SIG-M5 treated with dmso at 0.1 percent for 504 hours (cell line): ENCODE measurements around the gene HNF1B.
A peak's percentile ranks its signal among the peaks of the same experiment; 100 is the strongest.
"Not testable (repeated sequence)": the region's sequence is repeated elsewhere in the genome, so short reads cannot be mapped to it uniquely, and the experiment has no call there.

Experiments
- DNase-seq: peaks from one replicate; lab custom pipeline; 2025; ENCODE audit not compliant: unreplicated experiment; lab: John Stamatoyannopoulos, UW

Gene HNF1B, protein sequence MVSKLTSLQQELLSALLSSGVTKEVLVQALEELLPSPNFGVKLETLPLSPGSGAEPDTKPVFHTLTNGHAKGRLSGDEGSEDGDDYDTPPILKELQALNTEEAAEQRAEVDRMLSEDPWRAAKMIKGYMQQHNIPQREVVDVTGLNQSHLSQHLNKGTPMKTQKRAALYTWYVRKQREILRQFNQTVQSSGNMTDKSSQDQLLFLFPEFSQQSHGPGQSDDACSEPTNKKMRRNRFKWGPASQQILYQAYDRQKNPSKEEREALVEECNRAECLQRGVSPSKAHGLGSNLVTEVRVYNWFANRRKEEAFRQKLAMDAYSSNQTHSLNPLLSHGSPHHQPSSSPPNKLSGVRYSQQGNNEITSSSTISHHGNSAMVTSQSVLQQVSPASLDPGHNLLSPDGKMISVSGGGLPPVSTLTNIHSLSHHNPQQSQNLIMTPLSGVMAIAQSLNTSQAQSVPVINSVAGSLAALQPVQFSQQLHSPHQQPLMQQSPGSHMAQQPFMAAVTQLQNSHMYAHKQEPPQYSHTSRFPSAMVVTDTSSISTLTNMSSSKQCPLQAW

DNA sequence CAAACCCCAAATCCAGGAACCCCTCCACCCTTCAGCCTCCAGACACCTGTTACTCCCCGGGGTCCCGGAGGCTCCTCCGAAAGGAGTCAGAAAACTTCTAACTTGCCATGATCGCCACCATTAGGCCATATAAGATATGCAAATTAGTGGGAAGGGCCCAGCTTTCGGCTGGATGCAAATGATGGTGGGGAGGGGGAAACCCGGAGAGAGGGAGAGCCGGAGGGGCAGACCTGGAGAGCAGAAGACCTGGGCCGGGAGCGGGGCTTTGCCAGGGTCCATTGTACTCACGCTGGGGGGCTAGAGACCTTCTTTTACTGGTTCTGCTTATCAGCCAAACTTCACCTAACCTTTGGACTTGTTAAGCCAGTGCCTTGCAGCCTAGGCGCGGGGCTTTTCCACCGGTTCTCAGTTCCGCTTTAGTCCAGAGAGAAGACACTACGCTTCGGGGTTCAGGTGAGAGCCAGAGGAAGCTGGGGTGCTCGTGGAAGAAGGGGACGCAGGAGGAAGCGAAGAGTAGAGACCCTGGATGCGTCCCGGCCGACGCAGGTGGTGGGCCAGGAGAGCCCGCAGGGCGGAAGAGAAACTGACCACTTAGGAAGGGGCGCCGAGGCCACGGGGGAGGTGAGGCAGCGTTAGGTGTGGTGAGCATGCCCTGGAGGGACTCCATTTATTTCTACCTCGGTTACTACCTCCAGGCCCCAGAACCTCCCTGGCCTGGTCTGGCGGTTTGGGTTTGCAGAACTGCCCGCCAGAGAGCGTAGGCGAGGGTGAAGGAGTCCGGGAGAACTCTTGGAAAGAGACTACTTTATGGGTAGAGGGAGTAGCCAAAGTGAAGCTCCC, at the start of gene HNF1B:
Gene HNF1B, minus strand, starts transcription at position 99 of the 840 bp plus-strand sequence. CDS start 175 bp downstream, outside the sequence.
- peak; percentile 4 for DNase-seq

DNA sequence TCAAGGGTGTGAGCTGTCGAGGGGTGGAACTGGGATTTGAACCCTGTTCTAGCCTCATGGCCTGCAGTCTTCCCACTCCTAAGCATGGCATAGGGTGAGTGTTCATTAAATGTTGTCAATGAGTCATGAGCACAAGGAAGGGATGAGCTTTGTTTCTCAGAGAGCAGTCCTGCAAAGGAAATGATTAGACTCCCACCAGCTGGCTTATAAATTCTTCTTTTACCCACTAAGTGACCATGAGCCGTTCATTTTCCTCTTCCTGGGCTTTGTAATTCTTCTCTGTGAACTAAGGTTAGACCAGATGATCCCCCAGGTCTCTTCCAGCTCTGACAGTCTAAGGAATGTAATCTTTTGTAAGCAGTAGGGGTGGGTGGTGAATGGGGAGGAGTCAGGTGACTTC, 47.9 kb upstream of the HNF1B start:
- DNase-seq: no peak

DNA sequence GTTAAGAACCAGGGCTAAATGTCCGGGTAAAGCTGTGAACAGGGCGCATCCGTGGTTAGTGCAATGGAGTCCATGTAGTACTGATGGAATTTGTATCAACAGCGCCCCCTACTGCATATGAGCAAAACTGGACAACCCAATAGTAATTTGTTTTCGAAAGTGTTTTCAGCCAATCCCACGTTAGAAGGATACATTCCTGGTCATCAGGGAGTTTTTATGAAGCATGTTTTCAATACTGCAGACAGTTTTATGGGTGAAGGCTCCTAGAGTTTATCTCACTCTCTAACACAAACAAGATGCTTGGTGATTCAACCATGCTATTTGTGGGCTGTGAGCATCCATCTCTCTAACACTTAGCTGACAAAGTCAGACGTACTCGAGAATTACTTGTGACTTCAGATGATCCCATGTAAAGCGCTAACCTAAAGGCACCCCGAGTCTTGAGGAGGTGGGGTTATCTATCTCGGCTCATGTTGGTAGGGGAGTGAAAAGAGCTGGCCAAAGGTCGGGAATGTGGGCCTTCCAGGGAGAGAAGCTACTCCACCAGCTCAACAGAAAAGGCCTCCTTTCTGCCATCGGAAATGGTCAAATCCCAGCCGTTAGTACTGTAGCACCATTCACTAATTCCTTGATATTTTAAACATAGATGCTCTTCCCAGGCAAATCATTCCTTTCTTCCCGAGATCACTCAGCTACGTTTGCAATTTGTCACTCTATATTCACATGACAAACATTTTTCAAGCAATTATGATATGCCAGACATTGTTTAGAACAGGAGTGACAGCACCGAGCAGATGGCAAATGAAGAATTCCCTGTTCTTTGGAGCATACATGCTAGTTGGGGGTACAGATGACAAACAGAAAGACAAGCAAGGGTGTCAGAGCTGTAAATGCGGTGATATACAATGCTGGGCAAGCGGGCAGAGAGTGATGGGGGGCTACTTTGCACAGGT, 46.9 kb upstream of the HNF1B start:
- peak; percentile 29 for DNase-seq

DNA sequence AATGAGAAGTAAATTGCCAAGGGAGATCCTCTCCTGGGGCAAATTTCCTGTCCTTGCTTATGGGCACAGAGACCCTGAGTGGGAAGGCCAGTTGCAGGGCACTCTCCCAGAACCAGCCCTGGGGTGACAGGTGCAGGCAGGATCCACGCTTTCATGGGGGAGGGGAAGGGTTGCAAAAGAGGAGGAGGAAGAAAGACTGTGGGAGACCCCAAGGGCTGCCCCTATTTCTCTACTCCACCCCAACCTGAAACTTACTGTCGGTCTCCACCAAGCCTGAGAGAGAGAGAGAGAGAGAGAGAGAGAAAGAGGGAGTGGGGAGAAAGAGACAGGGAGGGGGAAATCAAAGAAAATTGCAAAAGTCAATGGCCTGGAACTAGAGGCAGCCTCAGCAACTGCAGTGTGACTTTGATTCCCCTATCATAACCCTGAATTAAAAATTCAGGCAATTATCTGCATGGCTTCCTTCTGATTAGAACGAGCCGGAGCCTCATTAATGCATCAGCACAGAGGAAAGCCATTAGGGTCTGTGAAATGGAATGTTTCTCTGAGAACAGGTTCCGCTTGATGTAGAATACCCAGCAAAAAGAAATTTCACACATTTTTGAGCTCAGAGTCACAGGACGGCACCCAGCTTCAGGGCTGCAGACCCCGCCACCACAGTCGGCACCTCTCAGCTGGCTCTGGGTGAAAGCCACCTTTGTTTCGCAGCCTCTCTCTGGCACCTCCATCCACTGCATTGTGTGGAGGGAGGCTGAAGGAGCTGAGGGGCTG, 45.1 kb upstream of the HNF1B start:
- no peak for DNase-seq

DNA sequence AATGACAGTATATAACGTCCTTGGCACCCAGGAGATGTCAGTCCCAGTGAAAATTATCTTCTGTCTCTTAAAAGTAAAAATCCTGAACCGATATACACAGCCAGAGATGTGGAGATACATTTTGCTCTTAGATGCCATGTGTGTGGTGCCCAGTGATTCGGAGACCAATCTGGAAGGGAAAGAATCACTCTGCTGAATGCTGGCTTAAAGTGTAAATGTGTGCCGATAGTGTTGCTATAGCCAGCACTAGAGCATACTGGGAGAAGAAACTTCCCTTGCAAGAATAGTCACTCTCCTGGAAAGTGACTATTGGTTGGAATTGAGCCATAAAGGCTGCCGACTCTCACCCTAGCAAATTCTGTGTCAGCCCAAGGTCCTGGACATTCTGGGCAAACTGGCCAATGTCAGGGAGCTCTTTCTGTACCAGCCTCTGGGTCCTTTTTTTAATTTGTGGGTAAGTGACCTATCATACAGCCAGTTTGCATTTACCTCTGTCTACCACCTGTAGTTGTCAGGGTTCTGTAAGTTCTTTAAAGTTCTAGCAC, 44.2 kb upstream of the HNF1B start:
- no peak for DNase-seq

DNA sequence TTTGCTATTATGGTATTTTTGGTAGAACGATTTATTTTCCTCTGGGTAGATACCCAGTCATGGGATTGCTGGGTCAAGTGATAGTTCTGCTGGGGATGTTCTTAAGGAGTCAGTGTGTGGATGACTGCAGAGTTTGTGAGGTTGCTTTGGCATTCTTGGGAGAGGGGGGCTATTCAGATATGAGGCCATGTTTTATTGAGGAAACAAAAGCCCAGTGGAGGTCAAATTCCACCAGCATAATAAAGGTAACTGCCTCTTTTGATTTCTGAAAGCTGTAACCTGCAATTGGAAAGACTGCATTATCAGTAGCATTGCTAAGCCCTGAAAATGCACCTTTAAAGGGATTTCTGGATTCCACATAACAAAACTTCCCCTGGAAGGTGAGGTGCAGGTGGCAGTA, 43.7 kb upstream of the HNF1B start:
- DNase-seq: no peak

DNA sequence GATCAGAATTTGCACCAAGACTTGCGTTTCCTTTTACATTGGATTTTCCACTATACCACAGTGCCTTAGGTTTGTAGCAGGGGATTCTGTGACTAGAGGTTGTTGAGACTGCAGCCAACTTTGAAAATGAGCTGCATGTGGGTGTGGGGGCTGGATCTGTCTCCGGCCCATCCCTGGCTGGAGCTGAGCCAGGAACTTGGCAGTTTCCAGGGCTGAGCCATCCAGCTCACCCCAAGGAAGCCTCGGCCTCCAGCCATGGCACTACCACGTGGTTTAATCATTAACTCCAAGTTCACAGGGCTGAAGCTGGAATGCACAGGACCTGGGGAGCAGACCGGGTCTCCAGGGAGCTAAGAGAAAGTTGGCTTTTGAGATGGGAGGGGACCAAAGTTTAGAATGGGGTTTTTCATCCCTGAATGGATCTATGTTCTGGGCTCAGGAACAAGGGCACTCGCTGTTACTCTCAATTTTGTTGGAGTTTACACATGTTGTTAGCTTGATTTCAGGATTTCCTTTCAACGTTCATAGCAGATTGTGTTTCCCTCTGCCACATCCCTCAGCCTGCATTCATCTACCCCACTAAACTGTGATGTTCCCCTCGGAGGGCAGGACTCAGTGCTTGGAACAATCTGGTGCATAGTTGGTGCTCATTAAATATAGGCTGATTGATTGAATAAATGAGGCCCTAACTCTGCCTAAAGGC, 42.3 kb upstream of the HNF1B start:
- DNase-seq: no peak

DNA sequence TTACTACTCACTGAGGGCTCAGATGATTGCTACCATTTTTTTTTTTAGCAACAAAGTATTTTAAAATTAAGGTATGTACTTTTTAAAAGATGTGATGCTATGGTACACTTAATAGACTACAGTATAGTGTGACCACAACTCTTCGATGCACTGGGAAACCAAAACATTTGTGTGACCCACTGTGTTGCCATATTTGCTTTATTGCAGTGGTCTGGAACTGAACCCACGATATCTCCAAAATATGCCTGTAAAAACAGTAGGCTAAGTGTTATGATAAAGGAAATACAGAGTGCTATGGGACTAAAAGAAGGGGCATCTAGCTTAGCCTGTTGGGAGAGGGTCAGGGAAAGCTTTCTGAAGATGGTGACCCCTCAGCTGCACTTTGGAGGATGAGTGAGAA, 41.6 kb upstream of the HNF1B start:
- no peak for DNase-seq

DNA sequence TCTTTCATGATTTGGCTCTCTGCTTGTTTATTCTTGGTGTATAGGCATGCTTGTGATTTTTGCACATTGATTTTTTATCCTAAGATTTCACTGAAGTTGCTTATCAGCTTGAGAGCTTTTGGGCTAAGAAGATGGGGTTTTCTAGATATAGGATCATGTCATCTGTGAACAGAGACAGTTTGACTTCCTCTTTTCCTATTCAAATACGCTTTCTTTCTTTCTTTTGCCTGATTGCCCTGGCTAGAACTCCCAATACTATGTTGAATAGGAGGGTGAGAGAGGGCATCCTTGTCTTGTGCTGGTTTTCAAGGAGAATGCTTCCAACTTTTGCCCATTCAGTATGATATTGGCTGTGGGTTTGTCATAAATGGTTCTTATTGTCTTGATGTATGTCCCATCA, 37.6 kb upstream of the HNF1B start:
- not testable (repeated sequence) for DNase-seq

DNA sequence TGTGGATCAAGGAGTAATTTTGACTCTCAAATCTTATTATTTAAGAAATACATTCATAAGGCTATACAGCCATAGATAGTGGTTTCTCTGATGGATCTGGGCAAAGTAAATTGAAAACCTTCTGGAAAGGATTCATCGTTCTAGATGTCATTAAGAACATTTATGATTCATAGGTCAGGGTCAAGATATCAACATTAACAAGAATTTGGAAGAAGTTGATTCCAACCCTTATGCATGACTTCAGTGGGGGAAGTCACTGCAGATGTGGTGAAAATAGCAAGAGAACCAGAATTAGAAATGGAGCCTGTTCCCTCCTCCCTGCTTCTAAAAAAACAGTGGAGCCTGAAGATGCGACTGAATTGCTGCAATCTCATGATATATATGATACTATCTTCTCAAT, 36.6 kb upstream of the HNF1B start:
- DNase-seq: no peak

DNA sequence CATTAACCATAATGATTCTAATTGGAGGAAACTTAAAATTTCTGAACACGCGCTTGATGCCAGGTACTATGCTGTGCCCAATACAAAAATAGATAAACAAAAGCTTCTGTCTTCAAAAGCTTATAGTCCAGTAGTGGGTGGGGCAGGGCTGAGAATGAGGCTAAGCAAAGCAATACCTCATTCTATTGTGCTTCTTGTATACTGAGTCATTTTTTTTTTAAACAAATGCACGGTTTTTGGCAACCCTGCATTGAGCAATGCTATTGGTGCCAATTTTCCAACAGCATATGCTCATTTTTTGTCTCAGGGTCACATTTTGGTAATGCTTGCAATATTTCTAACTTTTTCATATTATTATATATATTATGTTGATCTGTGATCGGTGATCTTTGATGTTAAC, 34.7 kb upstream of the HNF1B start:
- no peak for DNase-seq

DNA sequence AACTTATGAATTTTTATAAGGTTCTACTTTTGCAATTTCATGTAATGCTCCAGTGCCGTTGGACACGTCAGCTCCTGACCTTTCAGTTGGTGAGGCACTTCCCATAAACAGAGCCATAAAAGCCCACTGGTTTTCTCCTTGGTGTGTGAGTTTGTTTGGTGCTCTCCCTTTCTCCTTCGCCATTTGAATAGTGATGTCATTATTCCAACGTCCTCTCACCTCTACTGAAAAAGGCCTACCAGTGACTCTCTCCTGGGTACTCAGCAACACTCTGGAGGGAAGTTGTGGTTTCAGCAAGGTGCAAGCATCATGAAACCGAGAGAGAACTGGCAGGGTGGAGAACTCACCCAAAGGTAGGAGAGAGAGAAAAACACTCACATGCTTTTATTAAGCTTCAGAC, 29.6 kb upstream of the HNF1B start:
- DNase-seq: no peak

DNA sequence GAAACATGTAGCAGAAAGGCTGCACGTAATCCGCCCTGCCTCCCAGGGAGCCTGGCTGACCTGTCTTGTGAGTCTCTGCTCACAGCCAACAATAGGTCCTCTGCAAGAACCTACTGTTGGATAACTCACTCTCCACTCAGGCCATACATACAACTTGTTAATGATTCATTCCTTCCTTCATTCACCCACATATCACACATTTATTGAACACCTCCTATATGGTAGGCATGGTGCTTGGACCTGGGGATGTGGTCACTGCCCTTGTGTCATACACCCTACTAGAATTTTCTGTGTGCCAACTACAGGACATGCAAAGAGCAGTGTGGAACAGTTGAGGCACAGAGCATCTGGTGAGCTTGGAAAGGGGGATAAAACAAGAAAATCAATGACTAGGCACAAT, 28.1 kb upstream of the HNF1B start:
- no peak for DNase-seq

DNA sequence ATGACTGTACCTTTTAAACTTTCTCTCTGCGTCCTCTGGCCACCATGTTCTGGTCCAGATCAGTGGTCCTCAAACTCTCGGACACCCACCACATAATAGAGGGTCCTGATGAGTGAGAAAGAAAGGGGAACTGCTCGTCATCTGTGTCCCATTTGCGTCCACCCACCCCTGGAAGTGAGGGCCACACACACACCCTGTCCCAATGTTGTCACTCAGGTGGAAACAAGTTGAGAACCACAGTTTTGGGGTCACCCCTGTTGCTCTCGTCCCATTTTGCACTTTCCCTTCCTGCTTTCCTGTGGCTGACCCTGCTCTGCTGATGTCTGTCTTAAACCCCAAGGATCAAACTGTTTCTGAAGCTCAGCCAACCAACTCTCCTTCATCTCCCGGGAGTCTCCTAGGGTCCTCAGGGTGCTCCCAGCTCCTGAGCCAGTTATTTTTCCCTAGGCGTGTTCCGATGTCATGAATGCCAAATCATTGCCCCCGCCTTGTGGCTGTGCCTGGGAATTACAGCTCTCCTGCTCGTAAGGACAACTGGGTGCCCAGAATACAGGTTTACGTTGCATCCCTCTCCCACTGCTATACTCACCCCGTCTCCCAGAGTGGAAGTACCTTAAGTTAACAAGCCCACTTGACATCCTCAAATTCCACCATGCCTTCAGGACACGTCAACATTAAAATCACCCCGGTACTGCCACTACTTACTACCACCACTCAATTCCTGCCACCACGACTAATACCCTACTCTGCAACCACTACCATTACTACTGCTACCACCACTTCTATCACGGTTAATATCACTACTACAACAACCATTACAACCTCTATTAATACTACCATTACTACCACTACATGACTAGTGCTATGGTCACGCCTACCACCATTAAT, 26.0 kb upstream of the HNF1B start:
- peak; percentile 38 for DNase-seq

DNA sequence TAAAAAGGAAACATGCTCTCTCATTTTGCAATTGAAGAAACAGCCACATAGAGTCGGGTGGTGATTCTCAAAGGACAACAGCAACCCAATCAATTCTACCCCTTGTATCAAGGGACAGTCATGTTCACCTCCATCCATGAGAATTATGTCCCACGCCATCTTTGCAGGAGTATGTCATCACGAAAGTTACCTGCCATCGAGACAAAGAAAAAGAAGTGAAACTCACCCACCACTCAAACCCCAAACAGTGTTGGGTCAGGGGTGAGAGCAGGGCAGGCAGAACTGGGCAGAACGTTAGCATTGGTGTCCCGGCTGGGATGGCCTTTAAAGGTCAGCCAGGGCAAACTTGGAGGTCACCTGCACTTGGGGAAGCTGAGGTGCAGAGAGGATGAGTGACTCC, 24.2 kb upstream of the HNF1B start:
- DNase-seq: no peak

DNA sequence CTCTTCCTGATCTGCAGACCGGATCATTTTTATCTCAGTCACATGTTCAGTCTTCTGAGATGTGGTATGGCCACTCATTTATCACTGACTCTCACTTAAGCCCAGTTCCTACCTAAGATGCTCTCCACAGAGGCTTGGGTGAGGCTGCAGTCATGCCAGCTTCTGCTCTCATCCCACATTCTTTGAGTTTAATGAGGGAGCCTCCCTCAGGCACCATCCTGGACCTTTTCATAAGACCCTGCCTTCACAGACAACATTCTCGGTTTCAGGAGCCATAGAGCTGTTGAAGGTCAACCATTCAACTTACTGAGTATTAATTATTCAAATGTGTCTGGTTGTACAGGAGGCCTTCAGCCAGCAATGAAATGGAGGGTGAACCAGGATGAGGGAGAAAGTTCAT, 23.6 kb upstream of the HNF1B start:
- DNase-seq: no peak

DNA sequence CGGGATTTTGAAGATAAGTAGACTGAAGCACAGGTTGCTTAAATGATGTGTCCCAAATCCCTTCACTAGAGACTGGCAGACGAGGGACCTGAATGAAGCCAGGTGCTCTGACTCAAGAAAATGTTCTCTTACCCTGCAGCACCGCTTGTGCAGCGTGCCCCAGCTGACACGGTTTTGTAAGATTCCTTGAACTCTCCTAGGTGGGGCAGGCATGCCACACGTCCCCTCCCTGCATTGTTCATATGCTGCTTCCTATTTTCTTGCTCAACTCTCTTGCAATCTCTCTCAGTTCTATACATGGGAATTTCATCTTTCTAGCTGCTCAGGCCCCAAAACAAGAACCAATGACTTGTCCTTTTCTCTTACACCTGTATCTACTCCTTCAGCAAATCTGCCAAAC, 22.1 kb upstream of the HNF1B start:
- peak; percentile 63 for DNase-seq

DNA sequence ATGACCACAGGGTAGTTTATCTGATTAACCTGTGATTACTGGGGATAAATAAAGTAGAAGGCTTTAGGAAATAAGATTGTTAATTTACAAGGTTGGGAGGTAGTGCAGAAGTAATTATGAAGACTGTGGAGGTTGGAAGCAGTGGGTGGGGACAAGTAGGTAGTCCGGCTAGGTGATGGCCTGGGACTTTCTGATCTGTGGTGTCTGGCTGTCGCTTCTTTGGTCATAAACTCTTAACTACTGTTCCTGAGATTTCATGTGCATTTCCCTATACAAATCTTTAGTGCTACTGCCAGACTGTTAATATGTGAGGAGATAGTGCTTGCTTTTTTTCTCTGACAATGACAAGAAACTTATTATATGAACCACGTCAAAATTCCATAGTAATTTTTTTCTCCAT, 19.5 kb upstream of the HNF1B start:
- no peak for DNase-seq
